HepG2 (cell line): ENCODE data around the gene C19orf47. TPM values are rescaled to one million over a fixed set of nuclear protein-coding genes. Genes with fewer than 3 reads are reported as not detected.
A peak's percentile ranks its signal among the peaks of the same experiment; 100 is the strongest.

ENCODE experiments used
- EEA1 ChIP-seq: sonication (generic); formaldehyde crosslinking; IDR thresholded peaks from 2 replicates; pipeline ENCODE4 v1.5.1; 2020; ENCODE audit warnings: mild to moderate bottlenecking, missing genetic modification reagents, borderline replicate concordance
- GRHL1 ChIP-seq: sonication (generic); formaldehyde crosslinking; conservative IDR thresholded peaks from 2 replicates; pipeline ENCODE4 v1.8.0; 2022; ENCODE audit warnings: missing genetic modification reagents
- HOXA3 ChIP-seq: sonication (generic); formaldehyde crosslinking; IDR thresholded peaks from 2 replicates; pipeline ENCODE4 v1.5.0; 2020; ENCODE audit warnings: missing genetic modification reagents
- KDM1A ChIP-seq: IDR thresholded peaks from 2 replicates; pipeline ENCODE4 v1.6.1; 2016; ENCODE audit warnings: missing compliant biosample characterization
- KDM5B ChIP-seq: sonication (generic); formaldehyde crosslinking; IDR thresholded peaks from 2 replicates; pipeline ENCODE4 v1.4.0; 2020; ENCODE audit warnings: missing genetic modification reagents, mild to moderate bottlenecking, borderline replicate concordance
- PATZ1 ChIP-seq: sonication (generic); formaldehyde crosslinking; IDR thresholded peaks from 2 replicates; pipeline ENCODE4 v1.4.0; 2020; ENCODE audit warnings: missing genetic modification reagents
- PBX3 ChIP-seq: sonication (generic); formaldehyde crosslinking; IDR thresholded peaks from 2 replicates; pipeline ENCODE4 v1.8.1; 2023; ENCODE audit warnings: missing genetic modification reagents, inconsistent platforms, borderline replicate concordance
- SSRP1 ChIP-seq: IDR thresholded peaks from 2 replicates; pipeline ENCODE4 v1.6.1; 2016; ENCODE audit warnings: control low read depth
- TEAD3 ChIP-seq: optimal IDR thresholded peaks from 2 replicates; pipeline ENCODE3; 2016; ENCODE audit warnings: borderline replicate concordance
- ZBTB21 ChIP-seq: sonication (generic); formaldehyde crosslinking; IDR thresholded peaks from 2 replicates; pipeline ENCODE4 v1.4.0; 2020; ENCODE audit warnings: missing genetic modification reagents
- ZNF101 ChIP-seq: sonication (generic); formaldehyde crosslinking; IDR thresholded peaks from 2 replicates; pipeline ENCODE4 v1.4.0; 2020; ENCODE audit warnings: mild to moderate bottlenecking, low read depth, missing genetic modification reagents, borderline replicate concordance
- ZNF430 ChIP-seq: sonication (generic); formaldehyde crosslinking; IDR thresholded peaks from 2 replicates; pipeline ENCODE4 v1.9.0; 2021; ENCODE audit warnings: mild to moderate bottlenecking, missing genetic modification reagents
- ZNF512B ChIP-seq: sonication (generic); formaldehyde crosslinking; IDR thresholded peaks from 2 replicates; pipeline ENCODE4 v1.5.1; 2020; ENCODE audit warnings: missing genetic modification reagents, mild to moderate bottlenecking, borderline replicate concordance
- ZNF607 ChIP-seq: sonication (generic); formaldehyde crosslinking; IDR thresholded peaks from 2 replicates; pipeline ENCODE4 v1.5.1; 2020; ENCODE audit warnings: missing genetic modification reagents, mild to moderate bottlenecking, borderline replicate concordance
- ZSCAN12 ChIP-seq: sonication (generic); formaldehyde crosslinking; IDR thresholded peaks from 2 replicates; pipeline ENCODE4 v1.9.0; 2021; ENCODE audit warnings: mild to moderate bottlenecking, missing genetic modification reagents
- polyA plus RNA-seq, 8 experiments: library from polyadenylated mRNA; depleted of rRNA in 3 of 8; stranded (reverse) in 7 of 8; unstranded in 1 of 8; fragments of >200 nt; fragmentation: Illumina TruSeq in 4 of 8; extraction: Trizol in 4 of 8; gene quantifications; 2 replicates each; pipeline versions ENCODE4 v1.2.1 to v1.2.3, GENCODE V29; 2011 to 2016; ENCODE audit warnings: low read depth in 4 of 8, missing spikeins in 1 of 8, mixed read lengths in 1 of 8; ENCODE audit not compliant: insufficient read depth in 1 of 8
- total RNA-seq, 5 experiments: library from RNA; depleted of rRNA; stranded (reverse); fragments of >200 nt; fragmentation: Illumina TruSeq; extraction: Trizol; gene quantifications; 2 replicates each; pipeline ENCODE4 v1.2.3, GENCODE V29; 2016; ENCODE audit warnings: low read depth in 1 of 5
- TF ChIP-seq, protein P1 (sequence below): sonication (generic); formaldehyde crosslinking; IDR thresholded peaks from 2 replicates; pipeline ENCODE4 v1.8.0; 2023; ENCODE audit warnings: mild to moderate bottlenecking, missing genetic modification reagents
- TF ChIP-seq, protein P2 (sequence below): sonication (generic); formaldehyde crosslinking; IDR thresholded peaks from 2 replicates; pipeline ENCODE4 v1.8.1; 2023; ENCODE audit warnings: mild to moderate bottlenecking, inconsistent platforms, moderate library complexity, missing genetic modification reagents, borderline replicate concordance

Gene C19orf47
- total and polyA plus RNA-seq, 2 of the 13 experiments (the other 11 are each of a cell fraction or from before 2014, with no cell fraction given) = 8.1 to 10.6 TPM

DNA sequence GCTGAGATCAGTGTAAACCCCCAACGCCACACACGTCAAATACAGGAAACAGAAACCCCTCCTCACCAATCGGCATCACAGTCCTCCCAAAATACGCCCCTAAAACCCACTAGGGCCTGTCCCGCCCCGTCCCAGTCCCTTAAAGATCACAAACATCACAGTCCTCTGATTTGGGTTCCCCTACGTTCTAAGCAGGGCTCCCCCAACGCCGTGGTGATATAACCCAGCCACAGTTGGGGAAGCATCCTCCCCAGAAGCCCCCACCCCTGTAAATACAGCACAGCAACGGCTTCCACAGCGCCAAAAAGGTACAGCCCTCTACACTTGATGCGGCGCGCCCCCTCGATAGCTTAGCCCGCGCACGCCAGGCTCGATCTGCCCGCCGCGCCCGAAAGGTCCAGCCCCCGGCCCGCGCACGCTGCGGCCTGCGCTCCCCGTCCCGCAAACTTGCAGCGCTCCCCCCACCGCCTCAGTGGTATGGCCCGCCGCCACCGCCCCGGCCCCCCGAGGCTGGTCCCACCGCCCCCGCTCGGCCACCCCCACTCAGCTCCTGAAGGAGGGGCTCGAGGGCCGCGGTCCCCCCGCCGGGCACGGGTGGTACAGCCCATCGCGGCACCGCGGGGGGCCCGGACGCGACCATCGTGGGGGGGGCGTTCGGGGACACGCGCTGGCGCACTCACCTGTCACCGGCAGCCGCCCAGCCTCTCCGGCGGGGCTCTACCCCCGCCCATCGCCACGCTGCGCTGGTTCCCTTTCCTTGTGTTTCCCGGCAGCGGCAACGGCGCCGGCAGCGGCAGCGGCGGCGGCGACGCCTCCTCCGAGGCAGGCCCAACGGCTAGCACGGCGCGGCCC, 63.5 kb downstream of the C19orf47 start, which contains the start of gene AKT2 (continued):
- TF ChIP-seq, protein P1, sequence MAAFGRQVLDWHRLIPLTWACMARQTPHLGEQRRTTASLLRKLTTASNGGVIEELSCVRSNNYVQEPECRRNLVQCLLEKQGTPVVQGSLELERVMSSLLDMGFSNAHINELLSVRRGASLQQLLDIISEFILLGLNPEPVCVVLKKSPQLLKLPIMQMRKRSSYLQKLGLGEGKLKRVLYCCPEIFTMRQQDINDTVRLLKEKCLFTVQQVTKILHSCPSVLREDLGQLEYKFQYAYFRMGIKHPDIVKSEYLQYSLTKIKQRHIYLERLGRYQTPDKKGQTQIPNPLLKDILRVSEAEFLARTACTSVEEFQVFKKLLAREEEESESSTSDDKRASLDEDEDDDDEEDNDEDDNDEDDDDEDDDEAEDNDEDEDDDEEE = no peak
- TF ChIP-seq SSRP1 (CRISPR knock-in tag) (no peak), KDM1A (CRISPR knock-in tag) (no peak), ZBTB21 (no peak), ZSCAN12 (CRISPR knock-in tag) (no peak), KDM5B (CRISPR knock-in tag) (peak; percentile 57; the same call in 1 of the 2 replicates), EEA1 (CRISPR knock-in tag) (0 out of 2 replicates have a peak, but pooled peaks have one; percentile 49), ZNF607 (CRISPR knock-in tag) (no peak), PATZ1 (CRISPR knock-in tag) (peak; percentile 94), TEAD3 (CRISPR knock-in tag) (peak; percentile 6), PBX3 (CRISPR knock-in tag) (no peak), ZNF101 (CRISPR knock-in tag) (no peak), GRHL1 (CRISPR knock-in tag) (no peak), ZNF512B (no peak), HOXA3 (CRISPR knock-in tag) (0 out of 2 replicates have a peak, but pooled peaks have one; percentile 10), ZNF430 (peak; percentile 46; the same call in 1 of the 2 replicates)
- TF ChIP-seq, protein P2, sequence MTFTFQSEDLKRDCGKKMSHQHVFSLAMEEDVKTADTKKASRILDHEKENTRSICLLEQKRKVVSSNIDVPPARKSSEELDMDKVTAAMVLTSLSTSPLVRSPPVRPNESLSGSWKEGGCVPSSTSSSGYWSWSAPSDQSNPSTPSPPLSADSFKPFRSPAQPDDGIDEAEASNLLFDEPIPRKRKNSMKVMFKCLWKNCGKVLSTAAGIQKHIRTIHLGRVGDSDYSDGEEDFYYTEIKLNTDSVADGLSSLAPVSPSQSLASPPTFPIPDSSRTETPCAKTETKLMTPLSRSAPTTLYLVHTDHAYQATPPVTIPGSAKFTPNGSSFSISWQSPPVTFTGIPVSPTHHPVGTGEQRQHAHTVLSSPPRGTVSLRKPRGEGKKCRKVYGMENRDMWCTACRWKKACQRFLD (CRISPR knock-in tag) = no peak
